Subcutaneous adipose tissue (tissue), 4 donors: ENCODE data around the gene DLG2. TPM values are rescaled to one million over a fixed set of nuclear protein-coding genes. Genes with fewer than 3 reads are reported as not detected.

Experiments
- CTCF ChIP-seq: fragments of 450-650 bp; IDR thresholded peaks from one replicate; pipeline ENCODE4 v1.5.1; 2016; ENCODE audit warnings: low read depth, mild to moderate bottlenecking, control low read depth, antibody characterized with exemption, moderate library complexity
- total RNA-seq, 4 donors: library from RNA; depleted of rRNA; stranded (reverse); fragments of >200 nt; gene quantifications; one replicate each; pipeline ENCODE4 v1.1.0, GENCODE V29; 2016

Gene DLG2
- total RNA-seq, 4 donors from 2014 or later, result 3.6 to 7.0 (median 6.1) TPM

- no peak for TF ChIP-seq CTCF
These were observed 1813.8 kb downstream of the DLG2 start for GRCh38 chr11:83813296-83813695.

- no peak for TF ChIP-seq CTCF
These were observed 1817.9 kb downstream of the DLG2 start for GRCh38 chr11:83809274-83809673.

GRCh38 chr11:83801799-83802198 is 1825.3 kb downstream of the DLG2 start:
- no peak for TF ChIP-seq CTCF

GRCh38 chr11:83793310-83793709 is 1833.8 kb downstream of the DLG2 start:
- no peak for TF ChIP-seq CTCF

GRCh38 chr11:83791557-83791956 is 1835.6 kb downstream of the DLG2 start:
- TF ChIP-seq CTCF, result no peak

GRCh38 chr11:83785942-83786341 is 1841.2 kb downstream of the DLG2 start:
- no peak for TF ChIP-seq CTCF

GRCh38 chr11:83784419-83784818 is 1842.7 kb downstream of the DLG2 start:
- no peak for TF ChIP-seq CTCF
